HL-60 (cell line): Measurements from ENCODE around the gene FBXO34.

ENCODE experiments used
- DNase-seq, 2 experiments: peaks; one replicate each; pipeline ENCODE4 v3.0.0-alpha.2; 2010 to 2020; ENCODE audit warnings: low read depth in 1 of 2, low spot score in 1 of 2
- H3K27ac ChIP-seq: fragments of 250-450 bp; sonication (Bioruptor Pico); replicated peaks from 2 replicates; pipeline ENCODE4 v1.5.1; 2020; ENCODE audit warnings: mild to moderate bottlenecking, moderate library complexity
- H3K27me3 ChIP-seq: fragments of 250-450 bp; sonication (Bioruptor Pico); 2 replicates; pipeline ENCODE4 v1.5.1; 2021; ENCODE audit warnings: mild to moderate bottlenecking, moderate library complexity; ENCODE audit not compliant: insufficient read depth, poor library complexity, severe bottlenecking
- H3K4me3 ChIP-seq: replicated peaks from 2 replicates; pipeline ENCODE4 v1.5.1; 2011; ENCODE audit warnings: mild to moderate bottlenecking, control low read depth, low read length; ENCODE audit not compliant: insufficient read depth
- GABPA ChIP-seq: IDR thresholded peaks from 2 replicates; pipeline ENCODE4 v1.6.1; 2012; ENCODE audit warnings: low read depth
- POLR2AphosphoS5 ChIP-seq: IDR thresholded peaks from 2 replicates; pipeline ENCODE4 v1.6.1; 2012; ENCODE audit warnings: low read depth
- SPI1 ChIP-seq: IDR thresholded peaks from 2 replicates; pipeline ENCODE4 v1.6.1; 2012; ENCODE audit warnings: low read depth, mild to moderate bottlenecking, borderline replicate concordance
- TF ChIP-seq, protein P1 (sequence below): IDR thresholded peaks from one replicate; pipeline ENCODE4 v1.5.1; 2011; ENCODE audit warnings: low read length, control low read depth, inconsistent platforms; ENCODE audit not compliant: insufficient read depth
- TF ChIP-seq, protein P2 (sequence below): IDR thresholded peaks from 2 replicates; pipeline ENCODE4 v1.6.1; 2012; ENCODE audit warnings: low read depth; ENCODE audit not compliant: insufficient replicate concordance

The FBXO34 gene

DNA sequence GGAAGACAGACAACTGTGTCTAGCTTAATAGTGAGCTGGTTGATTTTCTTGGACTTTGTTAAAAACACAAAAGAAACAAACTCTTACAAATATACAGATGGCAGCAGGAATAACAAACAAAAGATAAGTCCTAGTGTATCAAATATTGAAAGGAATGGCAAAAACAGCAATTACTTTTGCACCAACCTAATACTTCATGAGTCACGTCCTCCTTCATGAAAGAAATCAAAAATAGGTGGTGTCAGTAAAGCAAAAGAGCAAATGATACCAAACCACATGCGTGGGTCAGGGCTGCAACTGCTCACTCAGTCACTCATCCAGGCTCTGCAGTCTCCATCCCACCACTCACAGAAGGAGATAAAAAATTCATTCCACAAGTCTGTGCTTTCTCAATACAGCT, 128.6 kb downstream of the FBXO34 start:
- Histone ChIP-seq H3K27ac (no peak overlapping the region), H3K4me3 (no peak overlapping the region), H3K27me3 (no peaks in the 10 kb centered on the region)
- TF ChIP-seq, protein P1, sequence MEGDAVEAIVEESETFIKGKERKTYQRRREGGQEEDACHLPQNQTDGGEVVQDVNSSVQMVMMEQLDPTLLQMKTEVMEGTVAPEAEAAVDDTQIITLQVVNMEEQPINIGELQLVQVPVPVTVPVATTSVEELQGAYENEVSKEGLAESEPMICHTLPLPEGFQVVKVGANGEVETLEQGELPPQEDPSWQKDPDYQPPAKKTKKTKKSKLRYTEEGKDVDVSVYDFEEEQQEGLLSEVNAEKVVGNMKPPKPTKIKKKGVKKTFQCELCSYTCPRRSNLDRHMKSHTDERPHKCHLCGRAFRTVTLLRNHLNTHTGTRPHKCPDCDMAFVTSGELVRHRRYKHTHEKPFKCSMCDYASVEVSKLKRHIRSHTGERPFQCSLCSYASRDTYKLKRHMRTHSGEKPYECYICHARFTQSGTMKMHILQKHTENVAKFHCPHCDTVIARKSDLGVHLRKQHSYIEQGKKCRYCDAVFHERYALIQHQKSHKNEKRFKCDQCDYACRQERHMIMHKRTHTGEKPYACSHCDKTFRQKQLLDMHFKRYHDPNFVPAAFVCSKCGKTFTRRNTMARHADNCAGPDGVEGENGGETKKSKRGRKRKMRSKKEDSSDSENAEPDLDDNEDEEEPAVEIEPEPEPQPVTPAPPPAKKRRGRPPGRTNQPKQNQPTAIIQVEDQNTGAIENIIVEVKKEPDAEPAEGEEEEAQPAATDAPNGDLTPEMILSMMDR = no peak
- TF ChIP-seq SPI1 (no peak), GABPA (no peak), POLR2AphosphoS5 (no peak)
- TF ChIP-seq, protein P2, sequence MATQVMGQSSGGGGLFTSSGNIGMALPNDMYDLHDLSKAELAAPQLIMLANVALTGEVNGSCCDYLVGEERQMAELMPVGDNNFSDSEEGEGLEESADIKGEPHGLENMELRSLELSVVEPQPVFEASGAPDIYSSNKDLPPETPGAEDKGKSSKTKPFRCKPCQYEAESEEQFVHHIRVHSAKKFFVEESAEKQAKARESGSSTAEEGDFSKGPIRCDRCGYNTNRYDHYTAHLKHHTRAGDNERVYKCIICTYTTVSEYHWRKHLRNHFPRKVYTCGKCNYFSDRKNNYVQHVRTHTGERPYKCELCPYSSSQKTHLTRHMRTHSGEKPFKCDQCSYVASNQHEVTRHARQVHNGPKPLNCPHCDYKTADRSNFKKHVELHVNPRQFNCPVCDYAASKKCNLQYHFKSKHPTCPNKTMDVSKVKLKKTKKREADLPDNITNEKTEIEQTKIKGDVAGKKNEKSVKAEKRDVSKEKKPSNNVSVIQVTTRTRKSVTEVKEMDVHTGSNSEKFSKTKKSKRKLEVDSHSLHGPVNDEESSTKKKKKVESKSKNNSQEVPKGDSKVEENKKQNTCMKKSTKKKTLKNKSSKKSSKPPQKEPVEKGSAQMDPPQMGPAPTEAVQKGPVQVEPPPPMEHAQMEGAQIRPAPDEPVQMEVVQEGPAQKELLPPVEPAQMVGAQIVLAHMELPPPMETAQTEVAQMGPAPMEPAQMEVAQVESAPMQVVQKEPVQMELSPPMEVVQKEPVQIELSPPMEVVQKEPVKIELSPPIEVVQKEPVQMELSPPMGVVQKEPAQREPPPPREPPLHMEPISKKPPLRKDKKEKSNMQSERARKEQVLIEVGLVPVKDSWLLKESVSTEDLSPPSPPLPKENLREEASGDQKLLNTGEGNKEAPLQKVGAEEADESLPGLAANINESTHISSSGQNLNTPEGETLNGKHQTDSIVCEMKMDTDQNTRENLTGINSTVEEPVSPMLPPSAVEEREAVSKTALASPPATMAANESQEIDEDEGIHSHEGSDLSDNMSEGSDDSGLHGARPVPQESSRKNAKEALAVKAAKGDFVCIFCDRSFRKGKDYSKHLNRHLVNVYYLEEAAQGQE = no peak
- no peak for DNase-seq

DNA sequence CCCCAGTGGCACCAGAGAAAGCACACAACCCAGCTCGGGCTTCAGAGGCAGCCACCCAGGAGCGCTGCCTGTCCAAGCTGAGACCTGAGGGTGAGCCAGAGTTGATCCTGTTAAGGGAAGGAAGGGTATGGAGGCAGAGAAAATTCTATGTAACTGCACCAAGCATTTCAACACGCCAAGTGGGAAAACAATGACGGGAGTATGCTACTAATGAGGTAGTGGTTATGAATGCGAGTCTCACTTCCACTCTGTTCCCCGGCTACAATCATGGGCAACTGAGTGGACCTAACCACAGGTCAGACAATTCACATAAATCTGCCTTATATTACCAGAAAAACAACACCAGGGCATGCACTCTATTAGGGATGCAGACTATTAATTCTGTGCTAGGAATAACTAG, 130.5 kb downstream of the FBXO34 start:
- TF ChIP-seq GABPA (no peak), POLR2AphosphoS5 (no peak)
- TF ChIP-seq, protein P1 = no peak
- DNase-seq = no peak
- Histone ChIP-seq H3K4me3 (no peak overlapping the region), H3K27me3 (no peaks in the 10 kb centered on the region), H3K27ac (no peak overlapping the region)
